Measurements from ENCODE around the gene FUT8.

FUT8 gene

GRCh38 chr14:65412032-65412846, at the start of gene FUT8:
FUT8 (plus strand) TSS chr14:65412730; CDS start chr14:65561564, 148,834 bp downstream.
- DNase-seq, result peak; percentile 95

GRCh38 chr14:65366802-65367565, 45.5 kb upstream of the FUT8 start:
- no peak for DNase-seq

GRCh38 chr14:65369560-65369959, 43.0 kb upstream of the FUT8 start:
- DNase-seq, result no peak

- DNase-seq, result no peak
Measured at GRCh38 chr14:65370801-65371248, 41.7 kb upstream of the FUT8 start.

- no peak for DNase-seq
Measured at GRCh38 chr14:65371784-65372183, 40.7 kb upstream of the FUT8 start.

- no peak for DNase-seq
Measured at GRCh38 chr14:65373016-65373670, 39.4 kb upstream of the FUT8 start.

GRCh38 chr14:65373671-65374039, 38.9 kb upstream of the FUT8 start:
- no peak for DNase-seq

- DNase-seq, result no peak
Measured at GRCh38 chr14:65377576-65377975, 35.0 kb upstream of the FUT8 start.

- no peak for DNase-seq
Measured at GRCh38 chr14:65382586-65382985, 29.9 kb upstream of the FUT8 start.

- no peak for DNase-seq
Measured at GRCh38 chr14:65387171-65387570, 25.4 kb upstream of the FUT8 start.

- DNase-seq, result no peak
Measured at GRCh38 chr14:65387628-65388027, 24.9 kb upstream of the FUT8 start.

GRCh38 chr14:65392296-65392695, 20.2 kb upstream of the FUT8 start:
- DNase-seq, result no peak

- no peak for DNase-seq
Measured at GRCh38 chr14:65396082-65396910, 16.2 kb upstream of the FUT8 start.

GRCh38 chr14:65403231-65403630, 9.3 kb upstream of the FUT8 start:
- DNase-seq, result no peak

- DNase-seq, result no peak
Measured at GRCh38 chr14:65408113-65408512, 4.4 kb upstream of the FUT8 start.

- no peak for DNase-seq
Measured at GRCh38 chr14:65410640-65411039, 1.9 kb upstream of the FUT8 start.

- DNase-seq, result peak; percentile 71
Measured at GRCh38 chr14:65411656-65412031, 886 bp upstream of the FUT8 start.

- peak; percentile 6 for DNase-seq
Measured at GRCh38 chr14:65412856-65413738, 567 bp downstream of the FUT8 start.

GRCh38 chr14:65413739-65414045, 1.2 kb downstream of the FUT8 start:
- no peak for DNase-seq

- DNase-seq, result no peak
Measured at GRCh38 chr14:65414961-65415589, 2.5 kb downstream of the FUT8 start.

- DNase-seq, result no peak
Measured at GRCh38 chr14:65415613-65416012, 3.1 kb downstream of the FUT8 start.

Data from activated CD4-positive, alpha-beta T cell treated with anti-CD3 and anti-CD28 coated beads, Interleukin-2, amount 50 U/mL, for 1 hour (primary cell).